ENCODE measurements around the gene WEE1. TPM values are rescaled to one million over a fixed set of nuclear protein-coding genes. Genes with fewer than 3 reads are reported as not detected.

Gene WEE1
- total RNA-seq, 6 experiments from 2014 or later: 28.3 to 45.6 (median 39.4) TPM

- no peak for DNase-seq
- TF ChIP-seq CTCF (IDR thresholded peaks at IDR 0.05): no peak
- Mint-ChIP-seq H3K4me3 (no peak overlapping the region), H3K27ac (no peak overlapping the region), H3K4me1 (ENCODE audit: low read depth) (no peaks in the 10 kb centered on the region), H3K27me3 (ENCODE audit: insufficient read depth) (peaks cover 3% of the 10 kb centered on the region; the same call in 1 of the 2 replicates), H3K9me3 (no peaks in the 10 kb centered on the region), H3K36me3 (ENCODE audit: low read depth) (no peaks in the 10 kb centered on the region)
Observed at GRCh38 chr11:9626496-9627394, 53.3 kb downstream of the WEE1 start.

GRCh38 chr11:9629064-9629463 is 55.6 kb downstream of the WEE1 start:
- H3K9me3 Mint-ChIP-seq: no peaks in the 10 kb centered on the region
- TF ChIP-seq CTCF (IDR thresholded peaks at IDR 0.05): no peak
- no peaks in the 10 kb centered on the region for H3K4me1 Mint-ChIP-seq (ENCODE audit: low read depth)
- H3K27me3 Mint-ChIP-seq (ENCODE audit: insufficient read depth): peaks cover 3% of the 10 kb centered on the region; the same call in 1 of the 2 replicates
- H3K27ac Mint-ChIP-seq: no peak overlapping the region
- no peak for DNase-seq
- peaks cover 7% of the 10 kb centered on the region; the same call in 1 of the 2 replicates for H3K36me3 Mint-ChIP-seq (ENCODE audit: low read depth)
- H3K4me3 Mint-ChIP-seq: no peak overlapping the region

- Mint-ChIP-seq H3K4me3 (no peak overlapping the region), H3K9me3 (no peaks in the 10 kb centered on the region), H3K27me3 (ENCODE audit: insufficient read depth) (peaks cover 1% of the 10 kb centered on the region; the same call in 1 of the 2 replicates), H3K4me1 (ENCODE audit: low read depth) (no peaks in the 10 kb centered on the region), H3K36me3 (ENCODE audit: low read depth) (peaks cover 7% of the 10 kb centered on the region; the same call in 1 of the 2 replicates), H3K27ac (no peak overlapping the region)
- TF ChIP-seq CTCF (IDR thresholded peaks at IDR 0.05): no peak
- DNase-seq: no peak
Observed at GRCh38 chr11:9633679-9634078, 60.2 kb downstream of the WEE1 start.

- Mint-ChIP-seq H3K36me3 (ENCODE audit: low read depth) (peaks cover 7% of the 10 kb centered on the region; the same call in 1 of the 2 replicates), H3K4me3 (no peak overlapping the region), H3K27me3 (ENCODE audit: insufficient read depth) (peaks cover 1% of the 10 kb centered on the region; the same call in 1 of the 2 replicates), H3K9me3 (no peaks in the 10 kb centered on the region), H3K27ac (no peak overlapping the region), H3K4me1 (ENCODE audit: low read depth) (no peaks in the 10 kb centered on the region)
- no peak for DNase-seq
- no peak for TF ChIP-seq CTCF (IDR thresholded peaks at IDR 0.05)
Observed at GRCh38 chr11:9636691-9637090, 63.2 kb downstream of the WEE1 start.

GRCh38 chr11:9639099-9639498 is 65.6 kb downstream of the WEE1 start:
- DNase-seq: no peak
- Mint-ChIP-seq H3K27me3 (ENCODE audit: insufficient read depth) (peaks cover 1% of the 10 kb centered on the region; the same call in 1 of the 2 replicates), H3K36me3 (ENCODE audit: low read depth) (no peaks in the 10 kb centered on the region; the same call in 1 of the 2 replicates), H3K9me3 (no peaks in the 10 kb centered on the region), H3K4me1 (ENCODE audit: low read depth) (no peaks in the 10 kb centered on the region), H3K27ac (no peak overlapping the region), H3K4me3 (no peak overlapping the region)
- no peak for TF ChIP-seq CTCF (IDR thresholded peaks at IDR 0.05)

Other genes with a start within 250 kb of the WEE1 start
- 100 to 1,000 TPM; 134 to 172 (median 154) TPM for gene IPO7, start 189.0 kb upstream of the WEE1 start, total RNA-seq (2021; fragmentation: NEBNext Ultra II Directional; extraction: Animal tissue kit (Norgen Biotek cat#: 25700))
- 10 to 100 TPM; 17.5 to 23.0 (median 20.7) TPM for gene ZNF143, start 112.7 kb upstream of the WEE1 start, total RNA-seq (2021; fragmentation: NEBNext Ultra II Directional; extraction: Animal tissue kit (Norgen Biotek cat#: 25700))
- gene SWAP70, start 90.4 kb downstream of the WEE1 start, total RNA-seq (2021; fragmentation: NEBNext Ultra II Directional; extraction: Animal tissue kit (Norgen Biotek cat#: 25700)): 10 to 100 TPM; 32.0 to 44.6 (median 37.0) TPM

Measured in HFFc6 (cell line).